ENCODE results near the gene CLSTN1. TPM values are rescaled to one million over a fixed set of nuclear protein-coding genes. Genes with fewer than 3 reads are reported as not detected.
A peak's percentile ranks its signal among the peaks of the same experiment; 100 is the strongest.
"Not testable (repeated sequence)": the region's sequence is repeated elsewhere in the genome, so short reads cannot be mapped to it uniquely, and the experiment has no call there.

The CLSTN1 gene
- total RNA-seq, 1 donor from 2014 or later: 54.9 TPM

DNA sequence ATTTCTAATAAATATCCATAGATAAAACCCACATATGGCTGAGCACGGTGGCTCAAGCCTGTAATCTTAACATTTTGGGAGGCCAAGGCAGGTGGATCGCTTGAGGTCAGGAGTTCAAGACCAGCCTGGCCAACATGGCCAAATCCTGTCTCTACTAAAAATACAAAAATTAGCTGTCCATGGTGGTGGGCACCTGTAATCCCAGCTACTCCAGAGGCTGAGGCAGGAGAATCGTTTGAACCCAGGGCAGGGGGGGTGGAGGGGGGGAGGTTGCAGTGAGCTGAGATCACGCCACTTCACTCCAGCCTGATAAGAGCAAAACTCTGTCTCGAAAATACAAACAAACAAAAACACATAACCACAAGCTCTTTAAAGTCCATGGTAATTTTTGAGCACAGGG lies 17.8 kb downstream of the CLSTN1 start:
- ATAC-seq; DNase-seq; intact Hi-C loops (cut with micrococcal nuclease): not testable (repeated sequence)

DNA sequence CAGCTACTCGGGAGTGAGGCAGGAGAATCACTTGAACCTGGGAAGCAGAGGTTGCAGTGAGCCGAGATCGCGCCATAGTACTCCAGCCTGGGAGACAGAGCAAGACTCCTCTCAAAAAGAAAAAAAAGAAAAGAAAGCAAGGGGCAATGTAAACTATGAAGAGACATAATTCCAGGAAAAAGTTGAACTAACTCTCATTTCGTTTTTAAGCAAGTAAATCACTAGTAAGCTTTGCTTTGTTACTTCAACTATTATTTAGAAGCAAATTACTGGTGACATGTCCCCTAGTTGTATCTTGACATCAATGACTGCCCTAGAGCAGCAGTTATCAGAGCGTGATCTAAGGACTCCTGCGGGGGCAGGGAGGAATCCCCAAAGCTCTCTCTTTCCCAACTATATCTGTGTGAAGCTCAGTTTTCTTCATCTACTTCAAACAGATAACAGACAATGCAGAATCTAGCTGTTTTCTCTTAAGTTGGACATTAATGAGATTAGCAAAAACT lies 18.7 kb downstream of the CLSTN1 start:
- no peak for DNase-seq
- intact Hi-C loops (cut with micrococcal nuclease): no loop called here
- ATAC-seq: no peak

DNA sequence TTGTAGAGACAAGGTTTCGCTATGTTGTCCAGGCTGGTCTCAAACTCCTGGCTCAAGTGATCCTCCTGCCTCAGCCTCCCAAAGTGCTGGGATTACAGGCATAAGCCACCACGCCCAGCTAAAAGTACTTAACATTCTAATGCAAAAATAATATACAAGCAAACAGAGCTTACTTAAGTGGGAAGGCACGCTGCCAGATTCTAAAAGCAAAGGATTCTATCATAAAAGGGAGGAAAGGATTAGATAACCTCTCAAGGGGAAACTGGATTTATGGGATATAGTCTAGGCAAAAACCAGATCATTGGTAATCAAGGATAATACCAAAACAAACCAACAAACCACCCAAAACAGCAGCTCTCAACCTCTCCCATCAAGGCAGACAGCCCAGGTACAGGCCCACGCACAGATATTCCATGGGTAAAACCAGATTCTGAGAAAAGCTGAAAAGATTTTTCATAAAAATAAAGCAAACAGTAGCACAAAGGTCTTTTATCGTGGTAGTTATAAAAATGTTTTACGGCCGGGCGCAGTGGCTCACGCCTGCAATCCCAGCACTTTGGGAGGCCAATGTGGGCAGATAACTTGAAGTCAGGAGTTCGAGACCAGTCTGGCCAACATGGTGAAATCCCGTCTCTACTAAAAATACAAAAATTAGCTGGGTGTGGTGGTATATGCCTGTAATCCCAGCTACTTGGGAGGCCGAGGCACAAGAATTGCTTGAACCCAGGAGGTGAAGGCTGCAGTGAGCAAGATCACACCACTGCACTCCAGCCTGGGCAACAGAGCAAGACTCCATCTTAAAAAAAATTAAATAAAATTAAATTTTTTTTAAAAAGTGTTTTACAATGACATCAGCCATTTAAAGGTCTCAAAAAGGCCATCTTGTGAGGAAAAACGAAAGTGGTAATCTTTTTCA lies 20.5 kb downstream of the CLSTN1 start:
- DNase-seq; ATAC-seq; intact Hi-C loops (cut with micrococcal nuclease): not testable (repeated sequence)

DNA sequence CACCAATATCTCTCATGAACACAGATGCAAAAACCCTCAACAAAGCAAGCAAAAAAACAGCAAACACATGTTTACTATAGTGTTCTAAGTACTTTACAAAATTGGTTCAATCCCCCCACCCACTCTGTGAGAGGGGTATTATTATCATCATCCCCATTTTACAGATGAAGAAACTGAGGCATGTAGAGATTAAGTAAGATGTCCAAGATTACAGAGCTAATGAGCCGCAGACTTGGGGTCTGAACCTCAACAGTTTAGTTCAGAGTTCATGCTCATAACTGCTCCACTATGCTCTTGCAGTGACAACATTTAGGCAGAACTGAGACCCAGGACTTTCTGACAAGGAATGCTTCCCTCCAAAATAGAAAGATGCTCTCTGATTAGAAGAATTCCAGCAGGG lies 21.9 kb downstream of the CLSTN1 start:
- intact Hi-C loops (cut with micrococcal nuclease): no loop called here
- ATAC-seq (no peak), DNase-seq (no peak)

DNA sequence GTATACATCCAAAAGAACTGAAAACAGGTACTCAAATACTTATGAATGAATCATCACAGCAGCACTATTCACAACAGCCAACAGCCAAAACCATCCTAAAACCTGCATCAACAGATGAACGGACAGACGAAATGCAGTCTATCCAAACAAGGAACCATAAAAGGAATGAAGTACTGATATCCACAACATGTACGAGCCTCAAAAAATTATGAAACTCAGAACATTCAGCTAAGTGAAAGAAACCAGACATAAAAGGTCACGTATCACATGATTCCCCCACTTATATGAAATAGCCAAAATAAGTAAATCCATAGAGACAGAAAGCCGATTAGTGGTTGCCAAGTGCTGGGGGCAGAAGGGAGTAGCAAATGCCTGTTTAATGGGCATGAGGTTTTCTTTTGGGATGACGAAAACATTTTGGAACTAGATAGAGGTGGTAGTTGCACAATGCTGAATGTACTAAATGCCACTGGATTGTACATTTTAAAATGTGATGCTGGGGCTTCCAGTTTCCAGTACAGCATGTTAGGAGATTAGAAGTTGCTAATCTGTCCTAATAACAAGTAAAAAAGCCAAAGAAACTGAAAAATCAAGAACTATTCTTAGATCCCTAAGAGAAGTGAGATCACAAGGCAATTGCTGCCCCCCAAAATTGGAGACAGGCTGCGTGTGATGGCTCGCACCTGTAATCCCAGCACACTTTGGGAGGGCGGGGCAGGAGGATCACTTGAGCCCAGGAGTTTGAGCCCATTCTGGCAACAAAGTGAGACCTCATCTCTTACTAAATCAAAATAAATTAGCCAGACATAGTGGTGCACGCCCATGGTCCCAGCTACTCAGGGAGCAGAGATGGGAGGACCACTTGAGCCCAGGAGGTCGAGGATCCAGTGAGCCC lies 25.3 kb downstream of the CLSTN1 start:
- peak; percentile 74 for ATAC-seq
- intact Hi-C loops (cut with micrococcal nuclease): no loop called here
- DNase-seq: no peak

DNA sequence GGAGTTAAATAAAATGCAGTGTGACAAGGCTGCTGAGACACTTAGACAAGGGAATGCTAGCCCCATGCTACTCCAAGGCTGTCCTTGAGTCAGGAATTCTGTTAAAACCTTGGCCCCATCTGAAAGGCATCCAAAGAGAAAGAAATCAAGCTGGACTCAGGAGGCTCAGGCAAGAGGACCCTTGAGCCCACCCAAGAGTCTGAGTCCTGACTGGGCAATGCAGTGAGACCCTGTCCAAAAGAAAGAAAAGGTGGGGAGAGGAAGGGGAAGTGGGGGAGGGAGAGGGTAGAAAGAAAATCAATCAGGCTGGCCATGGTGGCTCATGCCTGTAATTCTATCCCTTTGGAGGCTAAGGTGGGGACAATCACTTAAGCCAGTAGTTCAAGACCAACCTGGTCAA lies 26.7 kb downstream of the CLSTN1 start:
- ATAC-seq: no peak
- intact Hi-C loops (cut with micrococcal nuclease): no loop called here
- no peak for DNase-seq

DNA sequence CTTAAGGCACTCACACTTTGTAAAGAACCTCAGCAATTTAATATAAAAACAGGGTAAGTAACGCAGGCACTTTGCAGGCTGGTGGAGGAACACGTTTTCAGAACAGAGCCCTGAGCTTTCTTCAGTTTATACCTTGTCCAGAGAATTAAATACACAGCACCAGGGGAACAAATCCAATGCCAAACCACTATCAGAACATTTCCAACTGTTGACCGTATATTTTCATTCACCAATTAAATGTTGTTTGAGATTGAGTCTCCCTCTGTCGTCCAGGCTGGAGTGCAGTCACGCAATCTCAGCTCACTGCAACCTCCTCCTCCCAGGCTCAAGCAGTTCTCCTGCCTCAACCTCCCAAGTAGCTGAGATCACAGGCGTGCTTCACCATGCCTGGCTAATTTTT lies 29.7 kb downstream of the CLSTN1 start:
- ATAC-seq: no peak
- intact Hi-C loops (cut with micrococcal nuclease): no loop called here
- DNase-seq: no peak

DNA sequence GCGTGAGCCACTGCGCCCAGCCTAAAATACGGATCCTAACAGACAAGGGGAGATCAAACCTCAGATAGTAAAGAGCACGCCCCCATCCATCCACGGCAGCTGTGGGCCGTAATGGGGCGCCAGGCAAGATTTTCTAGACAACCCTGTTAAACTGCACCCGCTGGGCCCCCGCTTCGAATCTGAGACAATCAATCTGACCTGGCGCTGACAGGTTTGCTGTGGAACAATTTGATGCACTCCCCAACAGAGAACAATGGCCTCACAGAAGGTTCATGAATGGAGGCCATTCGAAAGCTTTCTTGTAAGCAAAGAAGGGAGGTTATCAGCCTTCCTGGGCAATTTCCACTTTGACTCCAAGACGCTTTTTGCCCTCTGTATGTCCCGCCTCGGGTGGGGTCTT lies 30.5 kb downstream of the CLSTN1 start:
- DNase-seq: no peak
- no peak for ATAC-seq
- intact Hi-C loops (cut with micrococcal nuclease): no loop called here

DNA sequence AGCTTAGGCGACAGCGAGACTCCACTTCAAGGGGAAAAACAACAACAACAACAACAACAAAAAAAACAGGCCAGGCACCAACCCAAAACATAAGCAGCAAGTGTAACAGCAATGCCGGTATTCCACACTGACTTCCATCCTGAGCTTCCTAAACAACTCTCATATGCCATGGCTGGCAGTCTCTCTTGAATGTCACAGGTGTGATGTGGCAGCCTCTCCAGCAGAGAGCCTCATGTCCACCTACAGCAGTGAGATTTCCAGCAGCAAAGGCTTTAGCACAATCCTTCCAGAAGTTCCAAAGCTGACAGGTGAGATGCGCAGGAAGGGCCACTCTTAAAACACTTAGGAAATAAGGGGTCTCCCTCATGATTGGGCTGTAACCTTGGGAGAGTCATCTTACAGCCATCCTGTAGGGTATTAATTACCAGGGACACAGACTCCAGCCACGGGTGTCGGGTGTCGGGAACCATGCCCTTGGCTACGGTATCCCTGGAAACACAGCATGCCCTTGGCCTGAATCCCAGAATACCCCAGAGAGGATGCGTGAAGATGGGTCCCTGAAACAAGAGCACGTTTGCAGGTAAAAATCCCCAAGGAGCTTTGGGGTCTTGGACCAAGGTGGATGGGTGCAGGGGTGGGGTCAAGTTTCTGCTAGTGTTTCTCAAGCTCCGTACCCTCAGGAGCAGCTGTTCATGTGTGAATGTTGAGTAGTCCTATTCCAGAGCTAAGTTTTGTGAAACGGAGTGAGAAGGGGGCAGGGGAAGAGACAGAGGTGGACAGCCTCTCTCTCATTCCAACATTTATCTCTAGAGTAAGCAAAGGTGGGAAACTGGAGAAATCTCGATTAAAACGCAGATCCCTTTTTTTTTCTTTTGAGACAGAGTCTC lies 31.4 kb downstream of the CLSTN1 start:
- intact Hi-C loops (cut with micrococcal nuclease): no loop called here
- ATAC-seq (peak; percentile 59), DNase-seq (no peak)

DNA sequence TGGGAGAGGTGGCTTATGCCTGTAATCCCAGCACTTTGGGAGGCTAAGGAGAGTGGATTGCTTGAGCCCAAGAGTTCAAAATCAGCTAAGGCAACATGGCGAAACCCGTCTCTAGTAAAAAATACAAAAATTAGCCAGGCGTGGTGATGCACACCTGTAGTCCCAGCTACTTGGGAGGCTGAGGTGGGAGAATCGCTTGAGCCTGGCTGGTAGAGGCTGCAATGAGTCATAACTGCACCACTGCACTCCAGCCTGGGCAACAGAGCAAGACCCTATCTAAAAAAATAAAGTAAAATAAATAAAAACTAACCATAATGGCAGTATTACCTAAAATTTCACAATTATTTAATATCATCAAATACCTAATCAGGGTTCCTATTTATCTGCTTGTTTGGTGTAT lies 34.1 kb downstream of the CLSTN1 start:
- DNase-seq; ATAC-seq; intact Hi-C loops (cut with micrococcal nuclease): not testable (repeated sequence)

DNA sequence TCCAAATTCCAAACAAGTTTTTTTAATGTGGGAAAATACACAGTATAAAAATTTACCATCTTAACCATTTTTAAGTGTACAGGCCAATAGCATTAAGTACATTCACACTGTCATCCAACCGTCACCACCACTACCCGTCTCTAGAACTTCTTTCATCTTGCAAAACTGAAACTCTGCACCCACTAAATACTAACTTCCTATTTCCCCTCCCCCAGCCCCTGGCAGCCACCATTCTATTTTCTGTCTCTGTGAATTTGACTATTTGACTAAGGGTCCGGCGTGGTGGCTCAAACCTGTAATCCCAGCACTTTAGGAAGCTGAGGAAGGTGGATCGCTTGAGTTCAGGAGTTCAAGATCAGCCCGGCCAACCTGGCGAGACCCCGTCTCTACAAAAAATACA lies 36.1 kb downstream of the CLSTN1 start:
- DNase-seq (no peak), ATAC-seq (no peak)
- intact Hi-C loops (cut with micrococcal nuclease): no loop called here

DNA sequence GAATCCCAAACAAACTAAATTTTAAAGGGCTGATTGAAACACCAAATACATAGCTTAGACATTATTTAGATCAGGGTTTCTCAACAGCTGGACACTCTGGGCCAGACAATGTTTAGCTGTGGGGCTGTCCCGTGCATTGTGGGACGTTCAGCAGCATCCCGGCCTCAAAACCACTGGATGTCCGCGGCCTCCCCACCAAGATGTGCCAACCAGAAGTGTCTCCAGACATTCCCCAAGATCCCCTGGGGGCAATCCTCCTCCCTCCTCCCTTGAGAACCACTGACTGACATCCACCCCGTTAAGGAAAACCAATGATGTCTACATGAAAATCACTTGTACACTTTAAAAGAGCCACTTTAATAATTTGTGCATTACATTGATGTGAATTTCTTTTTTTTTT lies 38.4 kb downstream of the CLSTN1 start:
- ATAC-seq (no peak), DNase-seq (no peak)
- intact Hi-C loops (cut with micrococcal nuclease): no loop called here

DNA sequence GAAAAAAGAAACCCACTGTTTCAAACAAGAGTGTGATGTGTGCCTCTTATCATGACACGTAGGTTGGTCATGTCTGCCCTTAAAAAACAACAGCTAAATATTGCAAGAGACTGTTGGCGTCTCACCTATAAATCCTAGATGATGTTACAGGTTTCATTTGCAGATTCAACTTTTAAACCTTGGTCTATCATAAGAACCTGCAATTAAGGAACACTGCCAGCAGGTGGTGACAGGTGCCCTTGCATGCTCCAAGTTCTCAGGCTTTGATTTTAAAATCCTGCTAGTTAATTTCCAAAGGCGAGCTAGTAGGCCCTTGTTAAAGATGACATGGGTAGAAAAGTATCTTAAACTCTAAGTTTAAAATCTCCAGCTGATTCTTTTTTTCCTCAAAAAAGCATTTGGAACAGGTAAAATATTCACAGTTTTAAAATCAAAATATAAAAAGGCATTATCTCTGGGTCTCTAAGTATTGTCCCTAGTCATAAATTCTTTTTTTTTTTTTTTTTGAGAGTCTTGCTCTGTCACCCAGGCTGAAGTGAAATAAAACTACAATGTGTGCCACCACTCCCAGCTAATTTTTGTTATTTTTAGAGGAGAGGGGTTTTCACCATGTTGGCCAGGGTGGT lies 39.1 kb downstream of the CLSTN1 start:
- intact Hi-C loops (cut with micrococcal nuclease): loop anchor here (5.0 kb wide), 1 partner anchor 83 kb away; no protein-coding TSS in a partner anchor
- ATAC-seq (no peak), DNase-seq (no peak)

DNA sequence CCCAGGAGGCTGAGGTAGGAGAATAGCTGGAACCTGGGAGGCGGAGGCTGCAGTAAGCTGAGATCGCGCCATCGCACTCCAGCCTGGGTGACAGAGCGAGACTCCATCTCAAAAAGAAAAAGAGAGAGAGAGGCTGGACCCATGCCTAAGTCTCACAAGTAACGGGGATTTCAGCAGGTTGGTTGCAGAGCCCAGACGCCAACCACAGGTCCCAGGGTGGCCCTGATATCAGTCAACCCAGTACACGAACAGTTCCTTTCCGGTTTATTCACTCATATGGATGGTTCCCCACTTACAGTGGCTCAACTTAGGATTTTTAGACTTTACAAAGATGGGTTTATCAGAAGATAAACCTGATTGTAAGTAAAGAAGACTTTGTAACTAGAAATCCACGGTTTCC lies 40.9 kb downstream of the CLSTN1 start:
- DNase-seq (no peak), ATAC-seq (no peak)
- intact Hi-C loops (cut with micrococcal nuclease): loop anchor here (5.0 kb wide), 1 partner anchor 84 kb away; no protein-coding TSS in a partner anchor

DNA sequence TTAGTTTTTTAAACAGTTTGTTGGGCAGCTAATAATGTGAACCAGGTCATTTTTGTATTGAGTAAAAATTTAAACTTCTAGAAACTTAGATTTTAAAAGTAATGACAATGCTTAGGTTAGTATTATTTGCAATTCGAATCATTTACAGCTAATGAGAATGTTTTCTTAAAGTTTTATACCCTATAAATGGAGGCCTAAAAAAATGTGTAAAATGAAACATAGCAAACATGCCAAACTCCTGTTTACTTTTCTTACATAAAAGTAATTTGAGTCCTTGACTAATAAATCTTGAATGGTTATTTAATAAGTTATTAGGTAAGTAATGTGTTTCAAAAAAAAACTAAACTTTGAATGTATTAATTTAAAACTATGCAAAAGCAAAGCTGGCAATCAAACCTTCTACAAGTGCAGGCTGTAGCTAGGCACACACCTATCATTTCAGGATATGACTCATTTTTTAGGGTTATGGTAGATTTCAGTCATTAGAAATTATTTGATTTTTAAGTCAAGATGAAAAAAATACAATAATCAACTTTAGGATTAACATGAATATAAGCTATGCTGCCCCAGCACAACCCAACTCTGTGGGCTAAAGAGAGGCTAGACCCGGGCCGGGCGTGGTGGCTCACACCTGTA lies 41.5 kb downstream of the CLSTN1 start:
- no peak for ATAC-seq
- intact Hi-C loops (cut with micrococcal nuclease): loop anchor here (5.0 kb wide), 1 partner anchor 85 kb away; no protein-coding TSS in a partner anchor
- no peak for DNase-seq

DNA sequence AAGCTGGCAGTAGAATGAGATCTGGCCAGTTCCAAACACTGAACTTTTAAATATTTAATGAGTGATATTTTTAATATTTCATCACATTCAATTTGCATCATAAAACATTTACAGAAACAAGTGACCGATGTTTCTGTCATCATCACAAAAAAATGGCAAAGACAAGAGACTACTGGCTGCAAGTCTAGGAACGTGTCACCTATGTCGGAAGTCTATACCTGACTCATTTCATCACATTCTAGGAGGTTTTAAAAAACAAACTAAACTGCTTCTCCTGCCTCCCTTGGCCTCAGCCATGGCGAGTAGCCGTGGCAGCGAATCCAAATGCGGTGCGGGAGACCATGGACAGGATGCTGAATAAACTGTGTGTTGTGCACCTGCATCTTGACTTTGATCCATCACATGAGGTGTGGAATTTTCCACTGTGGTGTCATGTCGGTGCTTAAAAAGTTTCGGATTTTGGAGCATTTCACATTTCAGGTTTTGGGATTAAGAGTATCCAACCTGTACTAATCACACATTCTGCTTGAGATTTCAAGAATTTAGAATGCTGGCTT lies 43.1 kb downstream of the CLSTN1 start:
- DNase-seq (no peak), ATAC-seq (no peak)
- intact Hi-C loops (cut with micrococcal nuclease): loop anchor here (5.0 kb wide), 1 partner anchor 87 kb away; no protein-coding TSS in a partner anchor

DNA sequence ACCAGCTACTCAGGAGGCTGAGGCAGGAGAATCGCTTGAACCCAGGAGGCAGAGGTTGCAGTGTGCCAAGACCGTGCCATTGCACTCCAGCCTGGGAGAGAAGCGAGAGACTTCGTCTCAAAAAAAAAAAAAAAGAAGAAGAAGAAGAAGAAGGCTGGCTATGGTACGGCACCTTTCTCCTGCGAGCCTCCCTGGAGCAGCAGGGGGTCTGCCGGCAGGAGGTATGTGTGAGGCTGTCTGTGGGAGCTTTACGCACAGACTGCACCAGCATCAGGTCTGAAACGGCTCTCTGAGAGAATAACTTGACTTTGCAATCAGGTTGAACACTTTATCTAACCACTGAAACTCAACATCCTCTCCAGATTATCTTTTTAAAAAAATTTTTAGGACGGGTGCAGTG lies 44.9 kb downstream of the CLSTN1 start:
- DNase-seq (no peak), ATAC-seq (no peak)
- intact Hi-C loops (cut with micrococcal nuclease): no loop called here

DNA sequence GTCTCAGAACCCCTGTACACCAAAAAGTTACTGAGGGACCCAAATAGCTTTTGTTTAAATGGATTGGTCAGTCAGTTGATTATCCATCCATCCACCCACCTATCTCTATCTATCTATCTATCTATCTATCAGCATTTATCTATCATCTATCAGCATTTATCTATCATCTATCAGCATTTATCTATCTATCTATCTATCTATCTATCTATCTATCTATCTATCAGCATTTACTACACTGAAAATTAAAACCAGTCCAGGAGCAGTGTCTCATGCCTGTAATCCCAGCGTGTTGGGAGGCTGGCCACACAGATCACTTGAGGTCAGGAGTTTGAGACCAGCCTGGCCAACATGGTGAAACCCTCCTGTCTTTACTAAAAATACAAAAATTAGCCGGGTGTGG lies 47.1 kb downstream of the CLSTN1 start:
- ATAC-seq: no peak
- intact Hi-C loops (cut with micrococcal nuclease): no loop called here
- DNase-seq: no peak

All from left ventricle myocardium superior (tissue), 1 donor.